PFSK-1 (cell line): ENCODE results near the gene AFDN.

Experiments
- POLR2AphosphoS5 ChIP-seq: IDR thresholded peaks from 2 replicates; pipeline ENCODE4 v1.6.1; 2012; ENCODE audit warnings: low read depth, mild to moderate bottlenecking, control low read depth, low read length, moderate library complexity
- SIN3A ChIP-seq: IDR thresholded peaks from 2 replicates; pipeline ENCODE4 v1.6.1; 2012; ENCODE audit warnings: mild to moderate bottlenecking, low read length, moderate library complexity, borderline replicate concordance; ENCODE audit not compliant: insufficient read depth
- TAF1 ChIP-seq: IDR thresholded peaks from 2 replicates; pipeline ENCODE4 v1.6.1; 2012; ENCODE audit warnings: low read length, control low read depth, borderline replicate concordance; ENCODE audit not compliant: insufficient read depth
- TF ChIP-seq, protein P1 (sequence below), 2 experiments: IDR thresholded peaks; 2 replicates each; pipeline versions ENCODE4 v1.6.1 to v1.8.0; 2011 to 2012; ENCODE audit warnings: low read depth in 2 of 2, low read length in 2 of 2, control low read depth in 1 of 2, inconsistent platforms in 1 of 2, mild to moderate bottlenecking in 1 of 2, moderate library complexity in 1 of 2; ENCODE audit not compliant: insufficient read depth in 1 of 2

DNA sequence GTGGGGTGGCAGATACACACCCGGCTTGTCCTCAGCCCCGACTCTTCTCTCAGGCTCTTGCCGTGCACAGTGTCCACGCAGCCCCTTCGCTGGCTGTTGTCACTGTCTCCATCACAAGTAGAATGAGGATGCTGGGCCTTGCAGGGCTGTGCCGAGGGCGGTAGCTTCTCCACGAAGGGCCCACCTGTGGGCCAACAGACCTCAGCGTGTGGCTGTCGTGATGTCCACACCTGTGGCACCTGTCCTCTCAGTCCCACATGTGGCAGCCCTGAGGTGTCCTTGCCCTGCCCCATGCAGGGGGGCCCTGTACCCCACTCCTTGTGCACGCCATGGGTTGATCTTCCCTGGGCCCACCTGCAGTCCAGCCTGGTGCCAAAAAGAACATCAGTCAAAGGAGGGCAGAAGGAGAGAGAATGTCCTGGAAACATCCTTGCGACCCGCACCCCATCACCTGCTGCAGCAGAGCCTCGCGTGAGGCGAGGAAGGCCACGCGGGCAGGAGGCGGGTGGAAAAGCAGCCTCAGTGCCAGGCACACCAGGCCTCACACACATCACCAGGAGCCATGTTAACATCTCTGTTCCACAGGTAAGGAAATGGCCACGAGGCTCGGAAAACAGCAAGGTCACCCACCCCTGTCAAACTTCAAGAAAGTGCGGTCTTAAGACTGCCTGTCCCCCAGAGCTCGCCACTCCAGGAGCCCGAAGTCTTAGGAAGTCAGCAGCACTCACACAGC lies 22.3 kb upstream of the AFDN start:
- TF ChIP-seq POLR2AphosphoS5 (no peak), SIN3A (no peak), TAF1 (no peak)
- TF ChIP-seq, protein P1, sequence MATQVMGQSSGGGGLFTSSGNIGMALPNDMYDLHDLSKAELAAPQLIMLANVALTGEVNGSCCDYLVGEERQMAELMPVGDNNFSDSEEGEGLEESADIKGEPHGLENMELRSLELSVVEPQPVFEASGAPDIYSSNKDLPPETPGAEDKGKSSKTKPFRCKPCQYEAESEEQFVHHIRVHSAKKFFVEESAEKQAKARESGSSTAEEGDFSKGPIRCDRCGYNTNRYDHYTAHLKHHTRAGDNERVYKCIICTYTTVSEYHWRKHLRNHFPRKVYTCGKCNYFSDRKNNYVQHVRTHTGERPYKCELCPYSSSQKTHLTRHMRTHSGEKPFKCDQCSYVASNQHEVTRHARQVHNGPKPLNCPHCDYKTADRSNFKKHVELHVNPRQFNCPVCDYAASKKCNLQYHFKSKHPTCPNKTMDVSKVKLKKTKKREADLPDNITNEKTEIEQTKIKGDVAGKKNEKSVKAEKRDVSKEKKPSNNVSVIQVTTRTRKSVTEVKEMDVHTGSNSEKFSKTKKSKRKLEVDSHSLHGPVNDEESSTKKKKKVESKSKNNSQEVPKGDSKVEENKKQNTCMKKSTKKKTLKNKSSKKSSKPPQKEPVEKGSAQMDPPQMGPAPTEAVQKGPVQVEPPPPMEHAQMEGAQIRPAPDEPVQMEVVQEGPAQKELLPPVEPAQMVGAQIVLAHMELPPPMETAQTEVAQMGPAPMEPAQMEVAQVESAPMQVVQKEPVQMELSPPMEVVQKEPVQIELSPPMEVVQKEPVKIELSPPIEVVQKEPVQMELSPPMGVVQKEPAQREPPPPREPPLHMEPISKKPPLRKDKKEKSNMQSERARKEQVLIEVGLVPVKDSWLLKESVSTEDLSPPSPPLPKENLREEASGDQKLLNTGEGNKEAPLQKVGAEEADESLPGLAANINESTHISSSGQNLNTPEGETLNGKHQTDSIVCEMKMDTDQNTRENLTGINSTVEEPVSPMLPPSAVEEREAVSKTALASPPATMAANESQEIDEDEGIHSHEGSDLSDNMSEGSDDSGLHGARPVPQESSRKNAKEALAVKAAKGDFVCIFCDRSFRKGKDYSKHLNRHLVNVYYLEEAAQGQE (IDR thresholded peaks at IDR 0.05; ENCODE audit: insufficient read depth in 1 of 2, low read depth in 2 of 2, low read length in 2 of 2): no peak
